H1 (cell line): Measurements from ENCODE around the gene ACACA. TPM values are rescaled to one million over a fixed set of nuclear protein-coding genes. Genes with fewer than 3 reads are reported as not detected.

Experiments used
- CTCF ChIA-PET: fragments of 300-600 bp; sonication (Branson Sonifier 250); formaldehyde crosslinking; loops from one replicate; lab custom pipeline; 2021; ENCODE audit not compliant: partially characterized antibody; lab: Charles Lee
- POLR2A ChIA-PET: fragments of 300-600 bp; sonication (Branson Sonifier 250); formaldehyde crosslinking; loops from one replicate; lab custom pipeline; 2021; ENCODE audit warnings: inconsistent platforms; ENCODE audit not compliant: partially characterized antibody; lab: Charles Lee
- DNase-seq, 2 experiments: peaks; one replicate each; pipeline versions ENCODE4 v3.0.0 to v3.0.0-alpha.2; 2010 to 2022; ENCODE audit warnings: low spot score in 2 of 2, low read depth in 1 of 2, mixed read lengths in 1 of 2
- FAIRE-seq: peaks from 2 replicates; lab custom pipeline; 2011; peaks lifted over from hg19 to GRCh38; lab: Jason Lieb, UNC
- H2AFZ ChIP-seq: 2 replicates; pipeline ENCODE4 v1.8.1; 2012; ENCODE audit warnings: low read length, inconsistent platforms
- H2AK5ac ChIP-seq: 2 replicates; pipeline ENCODE4 v1.6.1; 2013; ENCODE audit warnings: low read depth, low read length
- H2BK120ac ChIP-seq: replicated peaks from 2 replicates; pipeline ENCODE3; 2013; ENCODE audit warnings: low read depth, low read length, inconsistent platforms
- H2BK12ac ChIP-seq: 2 replicates; pipeline ENCODE4 v1.6.1; 2013; ENCODE audit warnings: low read depth, low read length
- H2BK15ac ChIP-seq: 2 replicates; pipeline ENCODE4 v1.6.1; 2013; ENCODE audit warnings: low read length
- H2BK20ac ChIP-seq: 2 replicates; pipeline ENCODE4 v1.6.1; 2013; ENCODE audit warnings: low read length
- H2BK5ac ChIP-seq: 2 replicates; pipeline ENCODE4 v1.6.1; 2013; ENCODE audit warnings: low read depth, low read length
- H3K14ac ChIP-seq: 2 replicates; pipeline ENCODE4 v1.6.1; 2013; ENCODE audit warnings: inconsistent platforms; ENCODE audit not compliant: insufficient read length
- H3K18ac ChIP-seq: 2 replicates; pipeline ENCODE4 v1.6.1; 2013; ENCODE audit warnings: low read length; ENCODE audit errors: extremely low read depth
- H3K23ac ChIP-seq: 2 replicates; pipeline ENCODE4 v1.6.1; 2013; ENCODE audit warnings: inconsistent platforms; ENCODE audit not compliant: insufficient read length
- H3K23me2 ChIP-seq: 2 replicates; pipeline ENCODE4 v1.6.1; 2013; ENCODE audit warnings: low read depth, low read length
- H3K27ac ChIP-seq: 2 replicates; pipeline ENCODE4 v1.6.1; 2011; ENCODE audit warnings: low read depth, low read length, inconsistent platforms
- H3K27me3 ChIP-seq, 4 experiments: replicated peaks in 1 of 4; 1 replicate in 1 of 4; 2 replicates in 3 of 4; pipeline versions ENCODE4 v1.6.1 to v1.8.1; 2011 to 2013; ENCODE audit warnings: low read length in 3 of 4, mild to moderate bottlenecking in 3 of 4, inconsistent platforms in 2 of 4, mixed read lengths in 2 of 4, moderate library complexity in 1 of 4; ENCODE audit not compliant: control insufficient read depth in 3 of 4, insufficient read depth in 3 of 4; ENCODE audit errors: extremely low read depth in 1 of 4
- H3K36me3 ChIP-seq, 4 experiments: 2 replicates each; pipeline versions ENCODE4 v1.6.1 to v1.8.1; 2011 to 2013; ENCODE audit warnings: mild to moderate bottlenecking in 4 of 4, low read length in 3 of 4, moderate library complexity in 2 of 4, control low read depth in 1 of 4, inconsistent platforms in 1 of 4; ENCODE audit not compliant: insufficient read depth in 4 of 4, control insufficient read depth in 2 of 4
- H3K4ac ChIP-seq: replicated peaks from 2 replicates; pipeline ENCODE3; 2013; ENCODE audit warnings: low read length, low read depth, mixed read lengths, inconsistent platforms; ENCODE audit not compliant: insufficient read length
- H3K4me1 ChIP-seq, 4 experiments: replicated peaks in 1 of 4; 1 replicate in 1 of 4; 2 replicates in 3 of 4; pipeline versions ENCODE4 v1.6.1 to v1.8.1; 2011 to 2013; ENCODE audit warnings: low read length in 3 of 4, inconsistent platforms in 2 of 4, mixed read lengths in 1 of 4; ENCODE audit not compliant: insufficient read depth in 4 of 4, control insufficient read depth in 3 of 4
- H3K4me2 ChIP-seq, 2 experiments: 2 replicates each; pipeline versions ENCODE4 v1.6.1 to v1.8.1; 2011 to 2013; ENCODE audit warnings: low read depth in 2 of 2, low read length in 2 of 2, control low read depth in 1 of 2, inconsistent platforms in 1 of 2, mild to moderate bottlenecking in 1 of 2; ENCODE audit not compliant: insufficient read depth in 1 of 2
- H3K4me3 ChIP-seq, 4 experiments: fragments of 200-600, 300-600 bp in 1 of 4; sonication (generic), shearing (Covaris generic), sonication (Bioruptor Twin) in 1 of 4; 2 replicates each; pipeline versions ENCODE4 v1.5.1 to v1.8.1; 2011 to 2016; ENCODE audit warnings: low read length in 4 of 4, low read depth in 3 of 4, control low read depth in 2 of 4, inconsistent platforms in 2 of 4, mild to moderate bottlenecking in 2 of 4, mixed read lengths in 1 of 4, moderate library complexity in 1 of 4; ENCODE audit not compliant: insufficient read depth in 2 of 4; ENCODE audit errors: extremely low read depth in 1 of 4
- H3K56ac ChIP-seq: replicated peaks from 2 replicates; pipeline ENCODE3; 2013; ENCODE audit warnings: low read depth, mild to moderate bottlenecking, mixed read lengths, low read length, inconsistent platforms; ENCODE audit not compliant: insufficient read length
- H3K79me1 ChIP-seq: 2 replicates; pipeline ENCODE4 v1.6.1; 2013; ENCODE audit warnings: low read depth, low read length, control low read depth
- H3K79me2 ChIP-seq, 2 experiments: 2 replicates each; pipeline versions ENCODE4 v1.6.1 to v1.8.1; 2012 to 2013; ENCODE audit warnings: low read length in 2 of 2, mild to moderate bottlenecking in 2 of 2, inconsistent platforms in 1 of 2; ENCODE audit not compliant: insufficient read depth in 2 of 2, control insufficient read depth in 1 of 2
- H3K9ac ChIP-seq, 4 experiments: replicated peaks in 1 of 4; 1 replicate in 1 of 4; 2 replicates in 3 of 4; pipeline versions ENCODE4 v1.6.1 to v1.8.1; 2011 to 2013; ENCODE audit warnings: low read depth in 3 of 4, low read length in 3 of 4, control low read depth in 2 of 4, mild to moderate bottlenecking in 2 of 4, moderate library complexity in 2 of 4, inconsistent platforms in 1 of 4; ENCODE audit errors: extremely low read depth in 1 of 4
- H3K9me3 ChIP-seq, 2 experiments: 2 replicates each; pipeline versions ENCODE4 v1.6.1 to v1.8.1; 2012 to 2013; ENCODE audit warnings: mild to moderate bottlenecking in 2 of 2, moderate library complexity in 2 of 2, control low read depth in 1 of 2, inconsistent platforms in 1 of 2, low read depth in 1 of 2, low read length in 1 of 2, mixed read lengths in 1 of 2; ENCODE audit not compliant: insufficient read depth in 2 of 2
- H4K20me1 ChIP-seq, 2 experiments: replicated peaks in 1 of 2; 2 replicates each; pipeline versions ENCODE3 to v1.8.1; 2011 to 2013; ENCODE audit warnings: inconsistent platforms in 2 of 2, low read length in 2 of 2, mild to moderate bottlenecking in 1 of 2; ENCODE audit not compliant: insufficient read depth in 2 of 2, control insufficient read depth in 1 of 2
- H4K5ac ChIP-seq: 2 replicates; pipeline ENCODE4 v1.6.1; 2013; ENCODE audit warnings: low read length, low read depth, mixed read lengths, inconsistent platforms; ENCODE audit not compliant: insufficient read length
- H4K8ac ChIP-seq: 2 replicates; pipeline ENCODE4 v1.8.0; 2013; ENCODE audit warnings: mild to moderate bottlenecking, moderate library complexity, low read length, inconsistent platforms; ENCODE audit not compliant: insufficient read depth; ENCODE audit errors: extremely low read depth
- H4K91ac ChIP-seq: replicated peaks from 2 replicates; pipeline ENCODE3; 2013; ENCODE audit warnings: low read length, mixed read lengths, inconsistent platforms; ENCODE audit not compliant: insufficient read length
- BACH1 ChIP-seq: IDR thresholded peaks from 2 replicates; pipeline ENCODE4 v1.6.1; 2012; ENCODE audit warnings: low read length, improper control_type of control experiment
- CBX8 ChIP-seq: fragments of 300-800, 300-1000 bp; sonication (generic); IDR thresholded peaks from 2 replicates; pipeline ENCODE4 v1.7.1; 2016; ENCODE audit warnings: low read depth, low read length, borderline replicate concordance
- EZH2 ChIP-seq: fragments of 200-600 bp; sonication (generic); IDR thresholded peaks from 2 replicates; pipeline ENCODE4 v1.7.1; 2012; ENCODE audit warnings: low read depth, mild to moderate bottlenecking, moderate library complexity, low read length, inconsistent platforms; ENCODE audit not compliant: severe bottlenecking
- JUN ChIP-seq: IDR thresholded peaks from 2 replicates; pipeline ENCODE4 v1.6.1; 2011; ENCODE audit warnings: low read depth, mild to moderate bottlenecking, improper control_type of control experiment, low read length
- POLR2AphosphoS5 ChIP-seq: IDR thresholded peaks from 2 replicates; pipeline ENCODE4 v1.6.1; 2011; ENCODE audit warnings: low read depth, low read length
- RXRA ChIP-seq: IDR thresholded peaks from 2 replicates; pipeline ENCODE4 v1.6.1; 2011; ENCODE audit warnings: low read depth, mild to moderate bottlenecking, low read length, moderate library complexity; ENCODE audit not compliant: insufficient read depth
- SIRT6 ChIP-seq: IDR thresholded peaks from one replicate; pipeline ENCODE4 v1.7.1; 2012; ENCODE audit warnings: low read length, inconsistent platforms
- SP4 ChIP-seq: IDR thresholded peaks from 2 replicates; pipeline ENCODE4 v1.6.1; 2012; ENCODE audit warnings: low read length, inconsistent platforms
- SRF ChIP-seq: IDR thresholded peaks from 2 replicates; pipeline ENCODE4 v1.6.1; 2011; ENCODE audit warnings: mild to moderate bottlenecking, low read depth, low read length, moderate library complexity
- TAF1 ChIP-seq: IDR thresholded peaks from 2 replicates; pipeline ENCODE4 v1.6.1; 2011; ENCODE audit warnings: mild to moderate bottlenecking, low read depth, low read length
- WGBS, 2 experiments: shearing (Covaris generic) in 1 of 2; methylation state at CpG; one replicate each; pipeline versions ENCODE4 v1.1.6 to v1.1.7; 2013 to 2015; ENCODE audit warnings: low lambda C conversion rate in 2 of 2, mixed read lengths in 2 of 2, inconsistent platforms in 1 of 2, low coverage in 1 of 2, missing lambda C conversion rate in 1 of 2; ENCODE audit not compliant: insufficient replicate concordance in 2 of 2, insufficient coverage in 1 of 2, insufficient read length in 1 of 2; ENCODE audit errors: extremely low coverage in 1 of 2, missing lambda C conversion rate in 1 of 2; 5-methylcytosine and 5-hydroxymethylcytosine counted together
- polyA plus RNA-seq, 7 experiments: library from polyadenylated mRNA; depleted of rRNA in 3 of 7; stranded (reverse) in 5 of 7; unstranded in 2 of 7; fragments of >200 nt in 5 of 7; fragments of 200-250 nt in 2 of 7; gene quantifications; 1 replicate in 5 of 7; 2 replicates in 1 of 7; 4 replicates in 1 of 7; pipeline versions ENCODE4 v1.2.1 to v1.2.3, GENCODE V29; 2011 to 2013; ENCODE audit warnings: missing spikeins in 2 of 7, mixed read lengths in 2 of 7
- total RNA-seq: library from RNA; stranded (reverse); fragmentation: NEBNext Ultra II Directional; extraction: Animal tissue kit (Norgen Biotek cat#: 25700); gene quantifications from 2 replicates; pipeline ENCODE4 v1.2.1, GENCODE V29; 2021

Gene ACACA
- total and polyA plus RNA-seq, 2 of the 8 experiments (the other 6 are each of a cell fraction or from before 2014, with no cell fraction given) = 74.0 to 160 TPM

DNA sequence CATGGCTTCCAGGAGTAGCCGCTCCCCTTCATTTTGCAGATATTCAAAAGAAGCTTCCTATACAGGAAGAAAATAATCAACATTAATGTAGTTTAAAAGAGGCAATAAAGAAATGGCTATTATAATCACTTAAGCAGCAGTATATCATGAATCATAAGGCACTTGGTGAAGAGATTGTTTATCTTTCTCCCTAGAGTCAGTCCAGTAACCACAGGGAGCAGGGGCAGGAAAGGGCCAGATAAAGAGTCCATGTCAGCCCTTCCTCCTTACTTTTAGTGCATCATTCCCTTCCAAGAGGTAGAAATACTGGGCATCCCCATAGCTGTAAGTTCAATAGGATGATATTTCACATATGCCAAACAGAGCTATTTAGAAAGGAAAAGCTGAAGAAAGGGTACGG, 215.4 kb downstream of the ACACA start:
- H2BK20ac ChIP-seq = no peak overlapping the region
- no peak overlapping the region for H3K18ac ChIP-seq
- 95% methylated on average over 2 of the region's 2 CpGs; no CpG with 5 or more reads in 1 of the 2 experiments for WGBS, 2 experiments
- no peak overlapping the region for H4K91ac ChIP-seq
- no peak overlapping the region for H3K56ac ChIP-seq
- no peak overlapping the region for H2BK120ac ChIP-seq
- no peak overlapping the region for H3K4ac ChIP-seq
- no peaks in the 10 kb centered on the region for H3K9me3 ChIP-seq
- FAIRE-seq = no peak
- no peak overlapping the region for H2BK5ac ChIP-seq
- H3K4me1 ChIP-seq = no peaks in the 10 kb centered on the region; a peak in 1 of 7 replicates
- H4K5ac ChIP-seq = no peak overlapping the region
- H3K14ac ChIP-seq = no peak overlapping the region
- H3K23ac ChIP-seq = no peak overlapping the region
- H3K4me3 ChIP-seq = no peak overlapping the region
- H2BK12ac ChIP-seq = no peak overlapping the region
- H4K8ac ChIP-seq = no peak overlapping the region; the same call in 1 of the 2 replicates
- H3K79me1 ChIP-seq = no peaks in the 10 kb centered on the region
- no peaks in the 10 kb centered on the region for H3K79me2 ChIP-seq
- no peak overlapping the region for H3K4me2 ChIP-seq
- DNase-seq = no peak
- H3K9ac ChIP-seq = no peak overlapping the region
- H3K27ac ChIP-seq = no peak overlapping the region
- no peaks in the 10 kb centered on the region for H3K23me2 ChIP-seq
- H2AK5ac ChIP-seq = no peak overlapping the region
- H3K27me3 ChIP-seq = no peaks in the 10 kb centered on the region
- H2BK15ac ChIP-seq = no peak overlapping the region
- ChIA-PET CTCF (interaction anchor here (0.7 to 1.5 kb wide), 7 partner anchors 9 to 52 kb away, joined by 3 to 7 read pairs (median 3); no protein-coding TSS in a partner anchor), POLR2A (no interaction called here)
- H4K20me1 ChIP-seq = no peaks in the 10 kb centered on the region
- TF ChIP-seq TAF1 (no peak), RXRA (no peak), EZH2 (no peak), POLR2AphosphoS5 (no peak), SIRT6 (no peak), BACH1 (no peak), SP4 (no peak), CBX8 (no peak), SRF (no peak), JUN (no peak)
- peaks cover 10 to 54% (median 34%) of the 10 kb centered on the region in 4 experiments for H3K36me3 ChIP-seq
- no peak overlapping the region for H2AFZ ChIP-seq
